Bladder microvascular endothelial cell (primary cell): ENCODE data around the gene DDX20. TPM values are rescaled to one million over a fixed set of nuclear protein-coding genes. Genes with fewer than 3 reads are reported as not detected.

Experiments
- total RNA-seq: library from RNA; depleted of rRNA; stranded (reverse); fragments of >200 nt; gene quantifications from 2 replicates; pipeline ENCODE4 v1.2.3, GENCODE V29; 2014

The DDX20 gene, protein sequence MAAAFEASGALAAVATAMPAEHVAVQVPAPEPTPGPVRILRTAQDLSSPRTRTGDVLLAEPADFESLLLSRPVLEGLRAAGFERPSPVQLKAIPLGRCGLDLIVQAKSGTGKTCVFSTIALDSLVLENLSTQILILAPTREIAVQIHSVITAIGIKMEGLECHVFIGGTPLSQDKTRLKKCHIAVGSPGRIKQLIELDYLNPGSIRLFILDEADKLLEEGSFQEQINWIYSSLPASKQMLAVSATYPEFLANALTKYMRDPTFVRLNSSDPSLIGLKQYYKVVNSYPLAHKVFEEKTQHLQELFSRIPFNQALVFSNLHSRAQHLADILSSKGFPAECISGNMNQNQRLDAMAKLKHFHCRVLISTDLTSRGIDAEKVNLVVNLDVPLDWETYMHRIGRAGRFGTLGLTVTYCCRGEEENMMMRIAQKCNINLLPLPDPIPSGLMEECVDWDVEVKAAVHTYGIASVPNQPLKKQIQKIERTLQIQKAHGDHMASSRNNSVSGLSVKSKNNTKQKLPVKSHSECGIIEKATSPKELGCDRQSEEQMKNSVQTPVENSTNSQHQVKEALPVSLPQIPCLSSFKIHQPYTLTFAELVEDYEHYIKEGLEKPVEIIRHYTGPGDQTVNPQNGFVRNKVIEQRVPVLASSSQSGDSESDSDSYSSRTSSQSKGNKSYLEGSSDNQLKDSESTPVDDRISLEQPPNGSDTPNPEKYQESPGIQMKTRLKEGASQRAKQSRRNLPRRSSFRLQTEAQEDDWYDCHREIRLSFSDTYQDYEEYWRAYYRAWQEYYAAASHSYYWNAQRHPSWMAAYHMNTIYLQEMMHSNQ
- total RNA-seq: 11.7 and 29.1 TPM in 2 replicates

DNA sequence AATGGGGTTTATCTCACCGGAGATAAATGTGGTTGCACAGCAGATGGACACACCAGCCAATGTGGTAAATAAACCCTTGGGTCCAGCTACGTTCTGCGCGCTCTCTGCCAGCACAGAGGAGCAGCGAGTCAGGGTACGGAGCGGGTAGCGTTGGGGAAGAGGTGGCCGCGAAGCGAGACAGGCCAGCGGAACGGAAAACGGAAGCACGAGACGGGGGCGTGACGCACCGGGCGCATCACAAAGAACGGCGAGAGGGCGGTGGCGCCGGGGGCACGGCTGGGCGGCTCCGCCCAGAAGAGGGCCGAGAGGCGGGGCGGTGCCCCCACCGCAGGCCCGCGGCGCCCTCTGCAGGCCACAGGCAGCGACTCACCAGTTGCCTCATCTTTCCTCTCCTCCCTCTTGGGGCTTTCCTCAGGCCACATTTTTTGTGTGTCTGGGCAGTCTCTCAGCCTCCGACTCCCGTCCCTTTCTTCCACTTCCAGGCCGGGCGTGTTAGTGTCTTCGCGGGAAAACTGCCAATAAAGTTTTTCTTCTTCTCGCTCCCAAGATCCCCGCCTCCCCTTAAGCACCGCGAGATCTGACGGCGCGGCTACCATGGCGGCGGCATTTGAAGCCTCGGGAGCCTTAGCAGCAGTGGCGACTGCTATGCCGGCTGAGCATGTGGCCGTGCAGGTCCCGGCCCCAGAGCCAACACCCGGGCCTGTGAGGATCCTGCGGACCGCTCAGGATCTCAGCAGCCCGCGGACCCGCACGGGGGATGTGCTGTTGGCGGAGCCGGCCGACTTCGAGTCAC lies at the start of gene DDX20:
Gene DDX20 (plus strand): TSS at position 571 of the 793 bp plus-strand sequence. CDS start 24 bp downstream, at position 595.

DNA sequence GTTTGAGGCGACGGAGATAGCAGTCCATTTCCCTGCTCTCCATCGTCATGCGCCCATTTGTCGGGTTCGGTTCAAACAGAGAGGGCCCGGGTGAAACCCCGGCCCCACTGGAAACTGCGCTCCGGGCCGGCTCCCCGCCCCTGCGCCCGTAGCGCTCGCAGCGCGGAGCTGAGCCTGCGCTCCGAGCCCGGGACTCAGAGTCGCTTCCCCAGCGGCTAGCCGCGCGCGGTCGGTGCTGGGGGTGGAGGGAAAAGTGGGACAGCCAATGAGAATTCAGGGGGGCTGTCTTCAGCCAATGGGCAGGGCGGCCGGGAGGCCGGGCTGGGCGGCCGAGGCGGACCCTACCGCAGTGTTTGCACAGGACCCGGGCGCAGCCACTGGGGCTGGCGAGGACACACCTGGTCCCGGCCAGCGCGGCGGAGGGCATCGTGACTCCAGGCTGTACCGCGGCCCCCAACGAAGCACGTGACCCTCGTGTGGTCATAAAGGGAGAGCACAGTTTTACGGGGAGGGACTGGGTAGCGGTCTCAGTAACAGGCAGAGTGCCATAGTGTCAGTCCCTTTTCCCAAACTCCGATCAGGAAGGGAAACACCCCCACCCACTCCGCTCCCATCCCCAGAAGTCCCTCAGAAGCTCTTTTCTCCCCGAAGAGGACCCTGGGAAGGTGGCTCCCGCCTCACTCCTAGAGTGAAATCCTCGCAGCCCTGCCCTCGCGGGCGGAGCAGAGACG lies 16.3 kb upstream of the DDX20 start, which contains the start of gene INKA2:
Gene INKA2 (minus strand): TSS at position 202 of the 731 bp plus-strand sequence. CDS start 153 bp downstream, at position 49.

Other genes starting within 250 kb of the DDX20 start
- gene RAP1A, start 136.1 kb upstream of the DDX20 start, total RNA-seq: 10.2 and 36.9 TPM in 2 replicates
- gene INKA2, start 16.5 kb upstream of the DDX20 start, total RNA-seq: 4.2 and 13.7 TPM in 2 replicates
- 0.25 TPM in 1 of 2 replicates, not detected in the other for gene KCND3, start 233.8 kb downstream of the DDX20 start, total RNA-seq